Right lobe of liver (tissue), 4 donors: ENCODE results near the gene TFEB.

Experiments
- POLR2A ChIP-seq: fragments of 450-650 bp; IDR thresholded peaks from one replicate; pipeline ENCODE4 v1.6.1; 2017; ENCODE audit warnings: antibody characterized with exemption, mild to moderate bottlenecking
- TF ChIP-seq, protein P1 (sequence below), 4 donors: fragments of 200-600 bp in 3 of 4; fragments of 450-650 bp in 1 of 4; IDR thresholded peaks; one replicate each; pipeline versions ENCODE4 v1.5.1 to v1.8.0; 2016 to 2022; ENCODE audit warnings: antibody characterized with exemption in 4 of 4, mild to moderate bottlenecking in 2 of 4
- donor health status: DM: no; HTN: no; CAD: no.
- donor health status: DM: no; HTN: no; CAD: no.
- donor health status: DM: no; HTN: yes; CAD: no.

DNA sequence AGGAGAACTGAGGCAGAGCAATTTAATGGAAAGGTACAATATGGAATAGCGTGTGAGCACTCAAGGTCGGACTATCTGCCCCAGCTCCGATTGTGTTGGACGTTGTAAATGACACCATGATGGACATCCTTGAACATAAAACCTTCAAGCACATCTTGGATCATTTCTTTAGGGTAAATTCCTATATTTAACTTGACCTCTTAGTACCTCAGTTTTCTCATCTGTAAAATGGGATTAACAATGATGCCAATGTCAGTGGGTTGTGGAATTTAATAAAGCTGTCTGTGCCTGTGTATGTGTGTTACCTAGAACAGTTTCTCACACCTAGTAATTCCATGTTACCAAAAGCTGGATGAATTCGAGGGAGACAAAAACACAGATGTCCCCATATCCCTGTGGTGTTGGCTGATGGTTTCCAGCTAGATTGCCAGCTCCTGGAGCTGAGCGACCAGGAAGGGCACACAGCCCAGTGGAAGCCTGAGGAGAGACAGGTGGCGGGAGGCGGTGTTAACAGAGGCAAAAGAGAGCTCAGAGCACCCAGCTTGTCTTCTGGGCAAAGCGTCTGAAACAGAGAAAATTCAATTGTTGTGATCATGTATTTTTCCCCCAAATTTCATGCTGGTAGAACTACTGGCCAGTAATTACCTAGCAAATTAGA lies 64.6 kb downstream of the TFEB start:
- TF ChIP-seq POLR2A = no peak
- TF ChIP-seq, protein P1, sequence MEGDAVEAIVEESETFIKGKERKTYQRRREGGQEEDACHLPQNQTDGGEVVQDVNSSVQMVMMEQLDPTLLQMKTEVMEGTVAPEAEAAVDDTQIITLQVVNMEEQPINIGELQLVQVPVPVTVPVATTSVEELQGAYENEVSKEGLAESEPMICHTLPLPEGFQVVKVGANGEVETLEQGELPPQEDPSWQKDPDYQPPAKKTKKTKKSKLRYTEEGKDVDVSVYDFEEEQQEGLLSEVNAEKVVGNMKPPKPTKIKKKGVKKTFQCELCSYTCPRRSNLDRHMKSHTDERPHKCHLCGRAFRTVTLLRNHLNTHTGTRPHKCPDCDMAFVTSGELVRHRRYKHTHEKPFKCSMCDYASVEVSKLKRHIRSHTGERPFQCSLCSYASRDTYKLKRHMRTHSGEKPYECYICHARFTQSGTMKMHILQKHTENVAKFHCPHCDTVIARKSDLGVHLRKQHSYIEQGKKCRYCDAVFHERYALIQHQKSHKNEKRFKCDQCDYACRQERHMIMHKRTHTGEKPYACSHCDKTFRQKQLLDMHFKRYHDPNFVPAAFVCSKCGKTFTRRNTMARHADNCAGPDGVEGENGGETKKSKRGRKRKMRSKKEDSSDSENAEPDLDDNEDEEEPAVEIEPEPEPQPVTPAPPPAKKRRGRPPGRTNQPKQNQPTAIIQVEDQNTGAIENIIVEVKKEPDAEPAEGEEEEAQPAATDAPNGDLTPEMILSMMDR (IDR thresholded peaks at IDR 0.05) = no peak
